ENCODE measurements around the gene MTERF1.

- no peak for TF ChIP-seq CTCF (optimal IDR thresholded peaks at IDR 0.05 in 1 of 3, IDR thresholded peaks at IDR 0.05 in 1 of 3, conservative IDR thresholded peaks at IDR 0.05 in 1 of 3; ENCODE audit: extremely low read depth in 1 of 3, insufficient read depth in 2 of 3, low read length in 3 of 3)
- no peak for TF ChIP-seq EZH2 (IDR thresholded peaks at IDR 0.05; ENCODE audit: low read length)
Measured at GRCh38 chr7:91911121-91911520, 30.6 kb upstream of the MTERF1 start.
